HG03103 (cell line): ENCODE results near the gene ROS1.

Experiments
- ATAC-seq: cut with Tn5 transposase; IDR thresholded peaks from one replicate; pipeline ENCODE4 v1.9.1; 2021; ENCODE audit warnings: low read depth; ENCODE audit not compliant: unreplicated experiment

The ROS1 gene

GRCh38 chr6:117441824-117442264 is 16.1 kb upstream of the ROS1 start:
- ATAC-seq = no peak

- ATAC-seq = no peak
Observed at GRCh38 chr6:117440706-117441525, 15.2 kb upstream of the ROS1 start.

DNA sequence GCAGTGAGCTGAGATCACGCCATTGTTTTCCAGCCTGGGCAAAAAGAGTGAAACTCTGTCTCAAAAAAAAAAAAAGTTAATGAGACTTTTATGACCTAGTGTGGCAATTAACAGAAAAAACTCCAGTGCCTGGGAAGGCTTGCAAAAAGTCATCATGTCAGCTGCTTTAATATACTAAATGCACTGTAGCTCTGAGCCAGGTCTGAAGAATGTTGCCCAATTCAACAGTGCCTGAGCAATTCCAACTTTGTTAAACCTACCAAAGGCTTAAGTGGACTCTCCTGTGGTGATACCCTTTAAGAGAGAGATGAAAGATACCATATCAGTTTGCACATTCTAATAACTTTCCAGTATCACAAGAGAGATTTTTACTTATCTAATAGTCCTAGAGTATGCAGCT is 6.5 kb upstream of the ROS1 start:
- no peak for ATAC-seq

DNA sequence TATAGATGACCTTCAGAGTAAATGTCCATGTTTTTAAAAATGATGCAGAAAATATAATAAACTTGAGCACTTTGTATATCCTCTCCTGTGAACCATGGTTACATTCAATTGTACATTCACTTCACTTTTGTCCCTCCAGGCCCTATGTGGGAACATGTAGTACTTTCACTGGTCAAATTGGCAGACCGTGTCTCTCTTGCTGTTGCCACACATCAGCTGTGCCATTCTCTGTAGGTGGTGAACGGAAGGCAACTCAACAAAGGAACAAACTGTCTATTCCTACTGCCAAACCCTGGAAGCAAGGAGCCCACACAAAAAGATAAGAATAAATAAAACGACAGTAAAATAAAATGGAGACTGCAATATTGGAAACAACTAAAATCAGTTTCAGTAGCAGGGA is 2.0 kb downstream of the ROS1 start:
- no peak for ATAC-seq

DNA sequence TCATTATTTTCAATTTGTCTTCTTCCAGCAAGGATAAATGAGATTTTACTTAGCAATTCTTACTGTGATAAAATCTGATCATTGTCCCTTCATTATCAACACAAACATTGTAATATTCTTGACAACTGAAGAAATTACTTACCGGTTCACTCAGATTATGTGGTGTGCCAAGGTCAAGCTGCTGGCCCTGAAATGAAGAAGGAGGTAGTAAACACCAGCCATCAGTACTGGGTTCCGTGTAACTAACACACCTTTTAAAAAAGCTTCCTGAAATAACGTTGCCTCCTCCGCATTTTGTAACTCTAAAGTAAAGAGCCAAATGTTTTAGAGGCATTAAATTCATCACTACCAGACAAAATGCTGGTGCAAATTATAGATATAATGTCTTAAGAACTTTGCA is 7.4 kb downstream of the ROS1 start:
- ATAC-seq = no peak

DNA sequence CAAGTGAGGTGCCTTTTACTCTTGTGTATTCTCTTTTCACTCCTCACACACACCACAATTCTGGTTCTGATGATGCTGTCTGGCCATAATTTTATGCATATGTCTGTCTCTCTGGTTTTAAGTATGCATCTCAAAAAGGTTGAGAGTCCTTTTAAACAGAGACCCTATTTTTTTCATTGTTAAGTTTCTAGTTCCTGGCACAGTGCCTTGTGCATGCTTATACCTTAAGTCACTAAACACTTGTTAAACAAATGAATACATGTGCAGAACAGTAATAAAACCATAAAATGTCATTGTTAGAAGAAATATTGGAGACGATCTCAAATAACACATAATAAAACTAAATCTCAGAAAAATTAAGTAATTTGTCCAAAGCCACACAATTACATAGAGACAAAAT is 7.9 kb downstream of the ROS1 start:
- ATAC-seq = no peak

- no peak for ATAC-seq
Observed at GRCh38 chr6:117414770-117415169, 11.0 kb downstream of the ROS1 start.

DNA sequence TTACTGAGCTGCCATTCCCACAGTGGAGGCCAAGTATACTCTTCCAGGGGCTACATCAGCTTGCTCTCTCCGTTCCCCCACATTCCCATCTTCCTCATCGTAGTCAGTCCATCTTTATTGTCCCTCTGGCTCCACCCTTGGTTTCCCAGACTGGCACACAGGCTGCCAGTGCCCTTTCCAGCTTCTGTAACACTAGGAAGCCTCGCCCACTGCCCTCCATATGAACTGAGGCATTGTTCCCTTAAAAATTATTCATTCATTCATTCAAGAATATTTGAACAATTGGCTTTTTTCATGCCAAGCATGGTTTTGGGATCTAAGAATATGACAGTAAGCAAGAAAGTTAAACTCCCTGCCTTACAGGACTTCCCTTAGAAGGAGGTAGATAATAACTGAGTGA is 14.3 kb downstream of the ROS1 start:
- no peak for ATAC-seq

DNA sequence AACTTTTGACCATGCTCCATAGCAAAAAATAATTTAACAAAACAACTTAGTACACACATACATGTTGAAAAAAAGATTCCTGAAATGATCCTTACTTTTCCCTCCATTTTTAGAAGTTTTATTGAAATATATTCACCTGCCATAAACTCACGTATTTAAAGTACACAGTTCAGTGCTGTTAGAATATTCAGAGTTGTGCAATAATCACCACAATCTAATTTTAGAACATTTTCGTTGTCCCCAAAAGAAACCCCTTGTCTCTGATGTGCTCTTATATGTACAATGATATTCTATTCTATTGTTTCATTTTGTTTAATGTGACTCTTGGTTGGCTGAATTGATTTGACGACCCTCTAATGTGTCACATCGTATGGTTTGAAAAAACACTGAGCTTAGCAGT is 15.9 kb downstream of the ROS1 start:
- ATAC-seq = no peak

- no peak for ATAC-seq
Observed at GRCh38 chr6:117409420-117409819, 16.3 kb downstream of the ROS1 start.

DNA sequence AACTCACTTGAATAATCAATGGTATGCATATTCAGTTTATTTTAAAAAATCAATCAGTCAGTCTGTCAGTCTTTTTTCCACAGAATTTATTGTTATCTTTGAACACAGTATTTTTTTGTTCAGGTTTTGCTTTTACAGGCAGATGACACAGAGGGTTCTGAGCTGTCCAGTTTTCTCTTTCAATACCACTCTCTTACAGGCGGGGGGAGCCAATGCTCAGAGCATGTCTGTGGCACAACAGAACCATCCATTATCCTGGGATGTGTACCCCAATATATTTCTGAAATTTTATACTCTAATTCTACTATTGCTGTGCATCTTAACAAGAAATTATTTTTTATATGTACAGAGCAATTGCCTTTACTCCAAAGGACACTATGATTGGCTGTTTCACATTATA is 21.2 kb downstream of the ROS1 start:
- ATAC-seq = no peak

DNA sequence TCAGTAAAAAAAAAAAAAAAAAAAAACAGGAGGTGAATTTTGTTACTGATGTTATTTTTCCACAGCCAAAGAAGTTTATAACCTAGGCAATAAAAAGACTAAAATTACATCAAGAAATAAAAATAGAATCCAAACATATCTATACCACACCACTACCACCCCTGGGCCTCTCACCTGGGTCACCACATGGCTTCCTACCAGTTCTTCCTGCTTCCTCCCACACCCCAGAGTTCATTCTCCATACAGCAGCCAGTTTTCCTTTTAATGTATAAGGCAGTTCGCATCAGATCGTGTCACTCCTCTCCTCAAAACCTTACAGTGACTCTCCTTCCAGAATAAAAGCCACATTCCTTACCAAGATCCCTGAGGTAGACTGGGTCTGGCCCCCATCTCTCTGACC is 23.9 kb downstream of the ROS1 start:
- no peak for ATAC-seq

- no peak for ATAC-seq
Observed at GRCh38 chr6:117399924-117400323, 25.8 kb downstream of the ROS1 start.

DNA sequence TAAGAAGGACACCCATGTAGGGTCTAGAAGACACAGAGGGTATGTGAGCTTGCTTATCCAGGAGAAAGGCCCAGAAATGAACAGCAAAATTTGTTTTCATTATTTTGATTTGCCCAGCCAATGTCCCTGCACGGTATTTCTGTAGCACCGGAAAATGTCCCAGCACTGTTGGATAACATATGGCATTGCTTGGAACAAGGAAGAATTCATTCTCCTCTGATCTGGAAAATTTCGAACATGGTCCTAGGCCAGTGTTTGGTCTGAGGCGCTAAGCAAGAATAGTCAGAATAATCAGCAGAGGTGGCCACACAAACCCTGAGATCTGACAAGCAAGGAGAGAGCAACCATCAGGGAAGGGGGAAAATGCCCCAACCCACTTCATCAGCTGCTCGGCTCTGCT is 26.6 kb downstream of the ROS1 start:
- ATAC-seq = no peak

DNA sequence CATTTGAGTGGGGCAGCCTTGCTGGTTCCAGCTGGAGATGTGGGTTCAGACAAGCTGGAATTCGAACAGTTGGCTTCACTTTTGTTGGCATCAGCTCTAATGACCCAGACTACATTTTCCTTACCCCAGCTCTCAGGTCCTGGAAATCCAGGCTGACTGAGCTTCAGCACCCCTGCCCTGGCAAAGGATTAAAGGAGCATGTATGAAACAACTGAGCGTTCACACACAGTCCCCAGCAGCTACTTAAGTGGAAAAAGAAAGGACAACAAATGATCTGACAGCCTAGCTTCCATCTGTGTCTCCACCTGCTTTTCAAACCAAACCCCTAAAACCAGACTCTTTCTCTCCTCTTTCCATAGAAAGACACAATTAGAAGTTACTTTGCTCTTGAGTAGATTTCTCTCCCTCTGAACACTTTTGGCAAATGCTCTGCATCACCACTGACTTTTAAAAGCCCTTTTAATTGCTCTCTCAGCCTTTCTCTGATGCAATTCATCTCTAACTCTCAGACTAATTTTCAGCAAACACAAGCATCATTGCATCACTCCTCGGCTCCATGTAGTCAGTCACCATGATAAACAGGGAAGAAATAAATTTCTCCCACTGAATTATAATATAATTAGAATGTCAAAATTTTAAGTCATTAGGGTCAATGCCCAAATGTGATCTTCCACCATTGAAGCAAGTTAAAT is 28.1 kb downstream of the ROS1 start:
- ATAC-seq = no peak

DNA sequence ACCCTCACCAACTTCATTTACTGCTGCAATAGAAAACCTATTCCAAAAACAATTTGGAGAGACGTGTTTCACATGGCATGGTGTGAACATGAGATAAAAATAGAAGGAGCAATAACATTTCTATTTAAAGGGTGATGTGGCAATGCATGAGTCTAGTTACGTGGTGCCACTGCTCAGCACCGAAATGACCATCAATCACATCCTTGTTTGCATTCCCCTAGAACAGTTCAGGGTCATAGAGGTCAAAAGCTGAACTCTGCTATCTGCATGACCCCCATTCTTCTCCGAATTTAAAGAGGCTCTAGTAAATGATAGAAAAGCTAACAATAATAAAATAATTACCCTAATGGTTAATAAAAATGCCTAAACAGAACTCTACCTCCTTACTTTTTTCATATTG is 29.5 kb downstream of the ROS1 start:
- ATAC-seq = no peak

DNA sequence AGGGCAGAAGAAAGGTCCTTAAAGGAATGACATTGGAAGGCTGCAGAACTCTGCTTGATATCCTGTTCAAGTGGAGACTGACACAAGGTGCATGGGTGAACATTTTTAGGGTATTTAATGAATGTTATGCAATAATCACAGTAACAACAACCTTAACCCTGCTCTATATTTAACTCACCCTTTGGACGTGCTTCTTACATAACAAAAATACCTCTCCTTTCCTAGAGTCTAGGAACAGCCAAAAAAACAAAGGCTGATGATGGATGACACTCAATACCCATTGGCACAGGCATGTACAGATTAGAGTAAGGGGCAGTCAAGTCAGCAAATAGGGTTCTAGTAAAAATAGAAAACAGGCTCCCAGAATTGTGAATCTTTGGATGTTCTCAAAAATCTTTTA is 30.6 kb downstream of the ROS1 start:
- ATAC-seq = no peak

GRCh38 chr6:117393045-117393444 is 32.7 kb downstream of the ROS1 start:
- no peak for ATAC-seq

DNA sequence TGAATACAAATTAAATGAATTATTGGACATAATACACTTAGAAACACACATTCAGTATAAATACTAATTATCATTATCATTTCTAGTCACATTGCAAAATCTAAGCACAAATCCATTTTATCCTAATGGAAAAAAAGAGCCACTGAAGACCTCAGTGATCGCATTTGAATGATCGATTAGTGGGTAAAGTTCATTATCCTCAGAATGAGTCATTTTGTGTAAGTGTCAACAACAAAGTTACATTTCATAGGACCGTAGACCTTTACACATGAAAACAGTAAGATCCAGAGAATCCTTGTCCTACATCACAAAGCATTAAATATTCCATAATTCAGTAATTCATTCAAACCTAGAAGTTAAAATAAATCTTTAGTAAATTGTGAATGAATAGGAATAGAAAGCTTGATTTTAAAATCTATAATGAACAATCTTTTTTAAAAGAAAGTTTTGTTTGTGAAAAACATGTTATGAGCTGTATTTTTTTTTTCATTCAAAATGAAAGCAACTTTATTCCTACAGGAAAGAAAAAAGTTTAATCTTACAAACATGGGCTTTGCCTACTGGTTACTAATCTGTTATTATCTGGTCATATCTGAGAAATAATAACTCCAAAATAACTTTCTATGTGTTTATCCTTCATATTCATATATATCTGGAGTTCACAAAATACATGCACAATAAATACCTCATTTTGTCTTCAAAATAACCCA is 33.7 kb downstream of the ROS1 start:
- ATAC-seq = no peak

DNA sequence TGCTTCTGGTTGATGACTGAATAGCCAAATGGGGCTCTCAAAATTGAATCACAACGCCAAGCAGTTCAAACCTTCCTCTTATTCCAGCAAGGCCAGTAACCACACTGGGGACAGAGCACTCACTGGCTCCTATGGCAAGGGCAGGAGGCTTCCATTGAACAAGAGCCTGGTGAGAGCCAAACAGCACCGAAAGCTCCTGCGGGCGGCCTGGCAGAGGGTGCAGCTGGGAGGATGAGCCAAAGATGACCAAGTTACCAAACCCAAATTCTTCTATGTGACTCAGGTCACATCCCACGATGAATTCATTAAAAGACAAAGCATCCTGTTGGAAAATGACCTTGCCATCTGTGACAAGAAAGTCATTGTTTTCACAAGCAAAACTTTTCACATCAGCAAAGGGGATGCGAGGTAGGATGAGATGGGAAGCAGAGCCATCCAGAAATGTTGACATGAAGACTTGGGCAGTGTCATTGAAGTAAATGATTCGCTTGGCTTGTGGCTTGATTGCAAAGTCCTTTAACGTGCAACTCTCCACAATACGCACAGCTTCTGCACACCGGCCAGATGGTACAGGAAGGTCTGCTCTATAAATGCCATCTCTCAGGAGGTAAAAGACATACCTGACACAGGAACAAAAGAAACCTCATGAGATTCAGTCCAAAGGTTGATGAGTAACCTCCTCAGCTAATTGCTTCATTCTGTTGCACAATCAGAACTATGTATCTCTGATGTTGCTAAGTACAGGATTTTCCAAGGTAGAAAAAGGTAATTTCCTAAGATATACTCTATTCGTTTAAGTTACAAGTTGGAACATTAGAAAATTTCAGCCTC is 36.3 kb downstream of the ROS1 start:
- no peak for ATAC-seq
